Measurements from ENCODE around the gene UTS2R.
A peak's percentile ranks its signal among the peaks of the same experiment; 100 is the strongest.

UTS2R gene

DNA sequence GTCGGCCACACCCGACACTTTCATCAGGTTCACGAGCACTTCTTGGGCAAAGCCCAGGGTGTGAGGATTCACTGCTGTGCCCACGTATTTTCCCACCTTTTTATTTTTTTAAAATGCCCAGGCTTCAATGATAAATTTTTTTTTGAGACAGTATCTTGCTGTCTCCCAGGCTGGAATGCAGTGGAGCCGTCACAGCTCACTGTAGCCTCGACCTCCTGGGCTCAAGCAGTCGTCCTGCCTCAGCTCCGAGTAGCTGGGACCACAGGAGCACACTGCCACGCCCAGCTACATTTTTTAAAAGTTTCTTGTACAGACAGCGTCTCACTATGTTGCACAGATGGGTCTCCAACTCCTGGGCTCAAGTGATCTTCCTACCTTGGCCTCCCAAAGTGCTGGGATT, 17.8 kb downstream of the UTS2R start:
- DNase-seq (ENCODE audit: low spot score), result no peak

DNA sequence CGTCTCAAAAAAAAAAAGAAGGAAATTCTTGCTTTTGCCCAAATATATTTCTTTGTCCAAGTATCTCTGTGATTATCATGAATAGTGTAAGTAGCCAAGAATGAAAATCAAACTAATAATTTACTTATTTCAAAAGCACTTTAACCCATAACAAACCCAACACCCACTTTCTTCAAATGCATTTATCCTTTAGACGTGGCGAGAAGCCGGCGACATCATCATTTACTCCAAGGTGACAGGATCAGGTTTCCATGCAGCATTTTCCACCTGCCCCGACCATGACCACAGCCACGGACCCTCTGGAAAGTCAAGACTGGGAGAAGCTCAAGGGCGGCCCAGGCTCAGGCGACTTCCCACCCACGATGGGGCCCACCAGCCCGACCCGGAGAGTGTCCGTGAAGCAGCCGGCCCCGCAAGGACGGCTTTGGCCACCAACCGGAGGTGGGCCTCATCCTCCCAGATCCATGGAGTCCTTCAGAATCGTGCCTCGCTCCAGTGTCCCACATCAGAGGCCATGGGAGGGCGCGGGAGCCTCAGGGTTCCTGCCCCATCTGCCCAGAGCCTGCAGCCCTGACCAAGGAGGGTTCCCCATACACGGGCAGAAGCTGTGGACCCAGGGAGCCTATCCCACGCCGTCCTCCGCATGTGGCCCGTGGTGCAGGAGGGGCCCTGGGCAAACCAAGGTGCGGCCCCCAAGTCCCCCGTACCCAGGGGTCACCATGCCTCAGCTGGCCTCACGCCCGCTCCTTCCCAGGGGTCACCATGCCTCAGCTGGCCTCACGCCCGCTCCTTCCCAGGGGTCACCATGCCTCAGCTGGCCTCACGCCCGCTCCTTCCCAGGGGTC, 18.7 kb downstream of the UTS2R start:
- DNase-seq (ENCODE audit: low spot score), result no peak

GRCh38 chr17:82390860-82391435, 19.4 kb downstream of the UTS2R start:
- DNase-seq (ENCODE audit: low spot score), result no peak

DNA sequence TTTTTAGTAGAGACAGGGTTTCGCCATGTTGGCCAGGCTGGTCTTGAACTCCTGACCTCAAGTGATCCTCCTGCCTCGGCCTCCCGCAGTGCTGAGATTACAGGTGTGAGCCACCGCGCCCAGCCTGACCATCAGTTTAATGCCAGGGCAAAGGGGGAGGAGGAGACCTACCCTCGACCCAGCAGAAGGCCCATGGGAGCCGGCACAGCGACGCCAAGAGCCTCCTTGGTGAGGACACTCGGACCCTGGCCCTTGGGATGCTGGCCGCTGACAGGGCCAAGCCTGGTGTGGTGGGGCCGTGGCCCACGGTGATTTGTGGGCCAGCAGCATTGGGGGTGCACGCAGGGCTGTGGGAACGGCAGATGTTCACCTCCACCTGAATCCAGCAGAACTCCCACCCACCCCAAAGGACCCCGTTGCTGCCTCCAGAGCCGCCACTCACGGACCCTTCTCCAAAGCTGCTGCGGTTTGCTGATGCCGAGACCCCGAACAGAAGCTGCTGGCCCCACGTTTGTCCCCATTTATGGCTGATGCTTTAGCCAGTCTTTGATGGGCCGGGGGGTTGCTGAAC, 20.0 kb downstream of the UTS2R start:
- DNase-seq (ENCODE audit: low spot score), result no peak

DNA sequence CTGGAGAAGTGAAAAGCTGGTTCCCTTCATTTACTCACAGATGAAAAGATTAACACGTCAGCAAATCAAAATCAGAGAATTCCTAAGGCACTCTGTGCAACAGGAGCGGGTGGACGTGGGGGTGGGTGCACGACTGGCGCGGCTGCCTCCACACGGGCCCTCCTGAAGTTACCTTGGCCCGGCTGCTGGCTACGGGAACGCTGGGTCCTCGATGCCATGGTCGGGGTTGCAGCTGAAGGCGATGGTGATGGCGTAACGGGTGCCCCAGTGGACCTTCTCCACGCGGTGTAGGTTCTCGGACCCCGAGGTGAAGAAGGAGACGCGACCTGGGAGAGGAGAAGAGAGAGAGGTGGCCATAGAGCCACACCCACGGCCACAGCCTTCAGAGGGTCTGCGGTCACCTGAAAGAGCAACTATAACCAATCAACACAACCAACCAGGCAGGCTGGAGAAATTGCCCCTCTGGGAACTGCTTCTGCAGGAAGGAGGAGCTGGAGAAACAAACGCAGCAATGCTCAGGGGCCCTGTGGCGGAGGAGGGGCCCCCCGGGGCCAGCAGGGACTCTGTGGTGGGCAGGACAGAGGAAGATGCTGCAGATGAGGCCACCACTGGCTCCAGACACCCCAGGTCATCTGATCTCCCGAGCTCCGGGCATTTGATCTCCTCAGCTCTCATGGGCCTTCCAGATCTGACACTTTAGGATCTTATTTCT, 20.8 kb downstream of the UTS2R start:
- no peak for DNase-seq (ENCODE audit: low spot score)

DNA sequence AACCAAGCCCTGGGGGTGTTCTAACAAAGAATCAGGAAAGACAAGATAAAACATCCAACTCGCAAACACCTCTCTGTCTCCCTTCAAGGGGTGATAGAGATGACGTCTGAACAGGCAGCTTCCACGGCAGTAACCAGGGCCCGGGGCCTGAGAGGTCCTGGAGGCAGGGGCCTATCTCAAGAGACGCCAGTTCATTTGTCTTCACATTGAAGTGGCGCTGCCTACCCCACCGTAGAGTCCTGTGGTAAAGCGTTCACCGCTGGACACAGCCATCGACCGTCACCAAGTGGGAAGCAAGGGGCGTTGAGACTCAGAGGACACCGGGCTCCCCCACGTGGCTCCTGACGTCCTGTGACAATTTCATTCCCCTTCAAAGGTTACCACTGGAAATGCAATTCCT, 21.4 kb downstream of the UTS2R start:
- DNase-seq (ENCODE audit: low spot score), result no peak

- DNase-seq (ENCODE audit: low spot score), result peak; percentile 39
Measured at GRCh38 chr17:82394278-82394677, 22.7 kb downstream of the UTS2R start.

GRCh38 chr17:82396601-82397435, 25.3 kb downstream of the UTS2R start:
- DNase-seq (ENCODE audit: low spot score), result no peak

GRCh38 chr17:82397449-82398335, 26.1 kb downstream of the UTS2R start:
- no peak for DNase-seq (ENCODE audit: low spot score)

- no peak for DNase-seq (ENCODE audit: low spot score)
Measured at GRCh38 chr17:82399041-82399441, 27.5 kb downstream of the UTS2R start.

- no peak for DNase-seq (ENCODE audit: low spot score)
Measured at GRCh38 chr17:82399601-82400101, 28.1 kb downstream of the UTS2R start.

- DNase-seq (ENCODE audit: low spot score), result no peak
Measured at GRCh38 chr17:82400206-82400605, 28.6 kb downstream of the UTS2R start.

GRCh38 chr17:82400830-82401229, 29.3 kb downstream of the UTS2R start:
- DNase-seq (ENCODE audit: low spot score), result no peak

DNA sequence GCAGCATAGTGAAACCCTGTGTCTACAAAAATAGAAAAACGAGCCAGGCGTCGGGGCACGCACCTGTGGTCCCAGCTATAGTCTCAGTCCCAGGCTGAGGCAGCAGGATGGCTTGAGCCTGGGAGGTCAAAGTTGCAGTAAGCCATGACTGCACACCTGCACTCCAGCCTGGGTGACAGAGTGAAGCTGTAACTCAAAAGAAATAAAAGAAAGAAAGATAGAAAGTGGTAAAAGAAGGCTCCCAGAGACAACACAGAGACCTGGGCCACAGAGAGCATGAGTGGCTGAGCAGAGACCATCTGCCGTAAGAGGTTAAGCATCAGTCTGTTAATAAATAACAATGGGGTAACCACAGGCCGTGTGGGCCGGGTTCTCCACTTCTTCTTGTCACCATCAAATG, 31.3 kb downstream of the UTS2R start:
- peak; percentile 65 for DNase-seq (ENCODE audit: low spot score)

DNA sequence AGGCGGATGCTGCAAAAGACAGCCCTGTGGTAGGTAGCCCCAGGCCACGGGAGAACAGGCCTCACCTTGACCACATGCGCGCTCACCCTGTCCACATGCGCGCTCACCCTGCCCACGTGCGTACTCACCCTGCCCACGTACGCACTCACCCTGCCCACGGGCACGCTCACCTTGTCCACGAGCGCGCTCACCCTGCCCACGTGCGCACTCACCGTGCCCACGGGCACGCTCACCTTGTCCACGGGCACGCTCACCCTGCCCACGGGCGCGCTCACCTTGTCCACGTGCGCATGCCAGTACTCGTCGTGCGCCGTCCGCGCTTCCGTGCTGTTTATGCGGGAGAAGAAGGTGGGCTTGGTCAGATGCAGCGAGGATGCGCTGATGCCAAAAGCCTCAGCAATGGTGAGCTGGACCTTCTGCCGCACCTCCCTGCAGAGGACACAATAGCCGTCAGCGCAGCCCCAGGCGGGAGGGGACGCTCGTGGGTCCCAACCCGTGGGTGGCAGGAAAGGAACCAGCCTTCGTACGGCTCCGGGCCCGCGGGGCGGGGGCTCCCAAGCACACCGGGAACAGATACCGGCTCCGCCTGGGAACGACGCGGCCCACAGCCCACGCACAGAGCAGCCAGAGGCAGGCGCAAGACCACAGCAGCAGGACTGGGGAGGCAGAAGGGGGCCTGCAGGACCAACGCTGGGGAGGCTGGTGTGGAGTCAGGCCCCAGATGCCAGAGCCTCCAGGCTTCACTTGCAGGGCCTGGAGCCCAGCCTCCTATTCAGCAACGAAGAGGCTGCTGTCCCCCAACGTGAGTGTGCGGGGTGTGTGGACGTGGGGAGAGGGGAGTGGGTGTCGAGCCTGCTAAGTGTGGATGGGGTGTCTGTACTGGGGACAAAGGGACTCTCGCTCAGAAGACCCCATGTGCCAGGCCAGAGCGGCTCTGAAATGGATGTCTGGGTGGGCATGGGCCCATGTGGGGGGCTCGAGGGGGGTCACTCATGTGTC, 32.4 kb downstream of the UTS2R start:
- DNase-seq (ENCODE audit: low spot score), result no peak

DNA sequence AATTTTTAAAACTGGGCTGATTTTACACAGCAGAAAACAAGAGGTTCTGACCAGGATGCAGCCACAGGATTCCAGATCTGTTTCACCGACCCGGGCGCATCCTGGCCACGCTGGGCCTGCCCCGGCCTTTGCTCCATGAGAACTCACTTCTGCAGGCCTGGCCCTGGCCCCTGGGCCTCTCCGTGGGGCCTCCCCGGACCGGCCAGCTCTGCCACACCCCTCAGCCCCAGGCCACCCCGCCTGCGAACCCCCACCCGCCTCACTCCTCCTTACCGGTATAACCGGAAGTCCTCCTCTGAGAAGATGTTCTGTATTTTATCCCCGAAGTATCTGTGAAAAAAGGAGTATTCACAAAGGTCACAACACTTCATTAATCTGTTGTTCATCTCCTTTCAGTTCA, 33.5 kb downstream of the UTS2R start:
- no peak for DNase-seq (ENCODE audit: low spot score)

DNA sequence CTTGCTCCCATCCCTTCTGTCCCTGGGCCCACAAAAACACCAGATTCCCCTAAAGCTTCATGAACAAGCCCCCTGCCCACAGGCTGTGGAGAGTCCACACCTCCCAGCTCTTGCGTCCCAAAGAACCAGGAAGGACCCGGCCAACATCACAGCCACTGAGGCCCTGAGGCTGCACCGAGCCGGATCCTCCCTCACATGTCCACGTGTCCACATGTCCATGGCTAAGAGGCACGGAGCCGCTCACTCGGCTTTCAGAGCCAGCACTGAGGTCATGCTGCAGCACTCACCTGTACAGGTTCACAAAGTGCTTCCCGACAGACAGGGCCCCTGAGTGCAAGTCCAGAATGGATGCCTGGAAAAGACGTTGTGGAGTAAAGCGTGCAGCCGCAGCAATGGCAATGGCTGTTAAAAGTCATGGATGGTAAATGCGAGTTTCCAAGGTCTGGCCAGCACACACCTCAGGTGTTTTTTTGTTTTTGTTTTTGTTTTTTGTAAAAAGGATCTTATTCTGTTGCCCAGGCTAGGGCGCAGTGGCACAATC, 34.6 kb downstream of the UTS2R start:
- DNase-seq (ENCODE audit: low spot score), result no peak

DNA sequence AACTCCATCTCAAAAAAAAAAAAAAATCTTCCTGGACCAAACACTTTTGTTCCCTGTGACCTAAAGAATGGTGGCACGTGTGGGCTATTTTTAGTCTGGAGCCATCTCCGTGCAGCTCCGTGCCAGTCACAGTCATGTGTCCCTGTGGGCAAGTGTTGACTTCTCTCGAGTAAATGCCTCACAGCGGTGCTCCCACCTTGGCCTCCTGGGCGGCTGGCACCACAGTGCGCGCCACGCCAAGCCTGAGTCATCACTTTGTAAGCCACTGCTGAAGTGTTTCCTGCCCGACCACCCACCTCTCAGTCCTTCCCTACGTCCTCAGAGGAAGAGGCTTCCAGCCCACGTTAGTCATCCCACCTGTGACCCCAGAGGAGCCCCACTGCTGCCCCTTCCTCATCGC, 35.7 kb downstream of the UTS2R start:
- DNase-seq (ENCODE audit: low spot score), result peak; percentile 21

DNA sequence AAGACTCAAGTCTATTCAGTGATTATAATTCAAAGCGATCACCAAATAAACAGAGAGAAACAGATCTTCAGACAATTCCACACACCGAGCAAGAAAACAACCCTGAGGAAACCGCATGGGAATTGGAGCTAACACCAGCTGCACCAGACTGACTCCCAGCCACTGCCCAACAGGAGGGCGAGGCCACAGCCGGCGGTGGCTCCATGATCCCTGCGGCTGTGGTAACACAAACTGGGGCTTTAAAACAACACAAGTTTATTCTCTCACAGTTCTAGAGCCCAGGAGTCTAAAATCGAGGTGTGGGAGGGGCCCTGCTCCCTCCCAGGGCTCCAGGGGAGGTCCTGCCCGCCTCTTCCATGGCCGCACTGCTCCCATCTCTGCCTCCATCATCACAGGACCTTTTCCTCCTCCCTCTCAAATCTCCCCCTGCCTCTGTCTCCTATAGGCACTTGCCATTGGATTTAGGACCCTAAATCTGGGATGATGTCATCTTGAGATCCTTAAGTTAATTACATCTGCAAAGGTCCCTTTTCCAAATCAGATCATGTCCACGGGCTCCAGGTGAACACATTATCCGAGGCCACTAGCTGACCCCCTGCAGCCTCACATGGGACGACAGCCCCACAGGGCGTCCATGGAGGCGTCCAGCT, 36.8 kb downstream of the UTS2R start:
- DNase-seq (ENCODE audit: low spot score), result no peak
